A549 (cell line): Measurements from ENCODE around the gene ST3GAL5. TPM values are rescaled to one million over a fixed set of nuclear protein-coding genes. Genes with fewer than 3 reads are reported as not detected.
A peak's percentile ranks its signal among the peaks of the same experiment; 100 is the strongest.

Experiments used
- ATAC-seq, 2 experiments: fragments of 200-7000 bp in 1 of 2; fragments of >200 bp in 1 of 2; cut with Nextera tagmentation in 1 of 2; cut with Tn5 transposase in 1 of 2; 3 replicates each; pipeline versions ENCODE4 v1.8.0 to v1.9.1; 2018 to 2020; ENCODE audit warnings: mild to moderate bottlenecking in 1 of 2, moderate library complexity in 1 of 2
- CTCF ChIA-PET: fragments of 300-600 bp; sonication (Branson Sonifier 250); formaldehyde crosslinking; extraction: SDS; loops from one replicate; lab custom pipeline; 2021; ENCODE audit warnings: antibody characterized with exemption, inconsistent platforms; lab: Yijun Ruan, JAX
- POLR2A ChIA-PET: fragments of 350-600 bp; formaldehyde crosslinking; extraction: SDS; loops from one replicate; lab custom pipeline; 2021; ENCODE audit warnings: antibody characterized with exemption, inconsistent platforms; lab: Yijun Ruan, JAX
- DNase-seq, 2 experiments: peaks; one replicate each; pipeline versions ENCODE4 v3.0.0 to v3.0.0-alpha.2; 2011 to 2016; ENCODE audit warnings: low read depth in 1 of 2, low spot score in 1 of 2
- FAIRE-seq: peaks from 2 replicates; lab custom pipeline; 2011; peaks lifted over from hg19 to GRCh38; lab: Jason Lieb, UNC
- H3K27ac ChIP-seq, 2 experiments: fragments of >200 bp; sonication (Bioruptor Twin); formaldehyde crosslinking; 3 replicates each; pipeline ENCODE4 v1.5.1; 2016 to 2017
- H3K4me1 ChIP-seq: fragments of >200 bp; sonication (Bioruptor Twin); formaldehyde crosslinking; 3 replicates; pipeline ENCODE4 v1.6.1; 2016
- H3K4me2 ChIP-seq: fragments of >200 bp; sonication (Bioruptor Twin); formaldehyde crosslinking; 3 replicates; pipeline ENCODE4 v1.6.1; 2016
- H3K4me3 ChIP-seq: fragments of >200 bp; sonication (Bioruptor Twin); formaldehyde crosslinking; 3 replicates; pipeline ENCODE4 v1.5.1; 2016
- H3K9me3 ChIP-seq: fragments of >200 bp; sonication (Bioruptor Twin); formaldehyde crosslinking; 3 replicates; pipeline ENCODE4 v1.6.1; 2016
- BCL3 ChIP-seq: fragments of >200 bp; sonication (Bioruptor Twin); formaldehyde crosslinking; IDR thresholded peaks from 3 replicates; pipeline ENCODE4 v1.6.1; 2016
- CHD4 ChIP-seq: fragments of 200-600 bp; sonication (generic); IDR thresholded peaks from 2 replicates; pipeline ENCODE4 v1.6.1; 2016; ENCODE audit warnings: antibody characterized with exemption, mild to moderate bottlenecking, borderline replicate concordance
- E2F6 ChIP-seq: IDR thresholded peaks from 2 replicates; pipeline ENCODE4 v1.6.1; 2012; ENCODE audit warnings: low read depth, borderline replicate concordance
- EP300 ChIP-seq, 2 experiments: fragments of >200 bp; sonication (Bioruptor Twin); formaldehyde crosslinking; IDR thresholded peaks; 2 replicates in 1 of 2; 3 replicates in 1 of 2; pipeline ENCODE4 v1.6.1; 2016 to 2017
- ESRRA ChIP-seq: fragments of 150-350 bp; IDR thresholded peaks from 2 replicates; pipeline ENCODE4 v1.6.1; 2014; ENCODE audit warnings: mild to moderate bottlenecking, low read length, borderline replicate concordance
- FOSB ChIP-seq: fragments of 250-450 bp; sonication (Bioruptor Pico); IDR thresholded peaks from 2 replicates; pipeline ENCODE4 v1.5.0; 2020; ENCODE audit warnings: mild to moderate bottlenecking, moderate library complexity
- FOXS1 ChIP-seq: fragments of 250-450 bp; sonication (Bioruptor Pico); IDR thresholded peaks from 2 replicates; pipeline ENCODE4 v1.5.0; 2020; ENCODE audit warnings: mild to moderate bottlenecking, moderate library complexity
- GATA3 ChIP-seq: IDR thresholded peaks from 2 replicates; pipeline ENCODE4 v1.6.1; 2012; ENCODE audit warnings: borderline replicate concordance
- HES2 ChIP-seq: fragments of >200 bp; sonication (Bioruptor Twin); formaldehyde crosslinking; IDR thresholded peaks from 2 replicates; pipeline ENCODE4 v1.6.1; 2016
- JUN ChIP-seq, 2 experiments: fragments of >200 bp; sonication (Bioruptor Twin); formaldehyde crosslinking; IDR thresholded peaks; 2 replicates in 1 of 2; 3 replicates in 1 of 2; pipeline ENCODE4 v1.6.1; 2016 to 2017
- JUNB ChIP-seq: fragments of >200 bp; sonication (Bioruptor Twin); formaldehyde crosslinking; IDR thresholded peaks from 2 replicates; pipeline ENCODE4 v1.6.1; 2016
- KDM1A ChIP-seq: fragments of 200-600 bp; sonication (generic); IDR thresholded peaks from 2 replicates; pipeline ENCODE4 v1.6.1; 2016; ENCODE audit warnings: low read depth, mild to moderate bottlenecking
- MAZ ChIP-seq: fragments of 150-350 bp; IDR thresholded peaks from 2 replicates; pipeline ENCODE4 v1.6.1; 2014; ENCODE audit warnings: antibody characterized with exemption, low read depth, low read length, borderline replicate concordance
- MYC ChIP-seq: IDR thresholded peaks from 2 replicates; pipeline ENCODE4 v1.6.1; 2012; ENCODE audit warnings: mild to moderate bottlenecking, inconsistent platforms, low read length, improper control_type of control experiment, borderline replicate concordance
- NR3C1 ChIP-seq: fragments of >200 bp; sonication (Bioruptor Twin); formaldehyde crosslinking; IDR thresholded peaks from 3 replicates; pipeline ENCODE4 v1.6.1; 2017
- PBX3 ChIP-seq: IDR thresholded peaks from 2 replicates; pipeline ENCODE4 v1.6.1; 2012
- RAD21 ChIP-seq, 2 experiments: fragments of >200 bp in 1 of 2; sonication (Bioruptor Twin) in 1 of 2; formaldehyde crosslinking in 1 of 2; IDR thresholded peaks in 1 of 2; conservative IDR thresholded peaks in 1 of 2; 2 replicates in 1 of 2; 3 replicates in 1 of 2; pipeline ENCODE4 v1.6.1; 2012 to 2018; ENCODE audit warnings: inconsistent platforms in 1 of 2
- RCOR1 ChIP-seq: fragments of 150-350 bp; IDR thresholded peaks from 2 replicates; pipeline ENCODE4 v1.6.1; 2014; ENCODE audit warnings: antibody characterized with exemption, low read length, low read depth
- SREBF2 ChIP-seq: fragments of 450-650 bp; IDR thresholded peaks from 2 replicates; pipeline ENCODE4 v1.6.1; 2014; ENCODE audit warnings: mild to moderate bottlenecking, moderate library complexity
- TP53 ChIP-seq: fragments of 250-450 bp; sonication (Bioruptor Pico); IDR thresholded peaks from 2 replicates; pipeline ENCODE4 v1.5.0; 2021; ENCODE audit warnings: mild to moderate bottlenecking, moderate library complexity
- USF2 ChIP-seq: fragments of 450-650 bp; IDR thresholded peaks from 2 replicates; pipeline ENCODE4 v1.6.1; 2014; ENCODE audit warnings: antibody characterized with exemption
- ZC3H11A ChIP-seq: fragments of 450-650 bp; IDR thresholded peaks from 2 replicates; pipeline ENCODE4 v1.6.1; 2014; ENCODE audit warnings: antibody characterized with exemption, mild to moderate bottlenecking
- ZFP36 ChIP-seq: fragments of 450-650 bp; IDR thresholded peaks from 2 replicates; pipeline ENCODE4 v1.6.1; 2014; ENCODE audit warnings: borderline replicate concordance; ENCODE audit not compliant: partially characterized antibody
- ZSCAN20 ChIP-seq: fragments of 250-450 bp; sonication (Bioruptor Pico); IDR thresholded peaks from 2 replicates; pipeline ENCODE4 v1.8.0; 2022; ENCODE audit warnings: mild to moderate bottlenecking, moderate library complexity
- WGBS: methylation state at CpG from one replicate; pipeline ENCODE4 v1.1.6; 2017; ENCODE audit errors: missing lambda C conversion rate; 5-methylcytosine and 5-hydroxymethylcytosine counted together
- polyA plus RNA-seq, 4 experiments: library from polyadenylated mRNA; depleted of rRNA in 3 of 4; stranded (reverse); fragments of >200 nt; fragmentation: RNase III in 1 of 4; extraction: RNeasy Plus Mini Kit Qiagen cat#74134 plus additional on column Dnase treatment in 1 of 4; gene quantifications; 2 replicates in 3 of 4; 3 replicates in 1 of 4; pipeline ENCODE4 v1.2.3, GENCODE V29; 2011 to 2017

The ST3GAL5 gene
- polyA plus RNA-seq, 2 of the 4 experiments (the other 2 are of a cell fraction): 36.9 to 119 TPM

- WGBS: 94% methylated on average over 3 of the region's 3 CpGs
- Histone ChIP-seq H3K4me3 (no peak overlapping the region), H3K4me1 (no peaks in the 10 kb centered on the region), H3K4me2 (no peak overlapping the region), H3K9me3 (no peaks in the 10 kb centered on the region)
- FAIRE-seq (no peak), ATAC-seq (no peak)
- POLR2A ChIA-PET: no interaction called here
- CTCF ChIA-PET: interaction anchor here (0.7 to 5.7 kb wide), 10 partner anchors 13 to 217 kb away, joined by 3 to 38 read pairs (median 5); partner anchors contain the start of gene ST3GAL5
- TF ChIP-seq E2F6 (no peak), ZC3H11A (no peak), RCOR1 (no peak), EP300 (IDR thresholded peaks at IDR 0.05) (no peak)
- TF ChIP-seq, all 56 proteins: peak for 0
- H3K27ac ChIP-seq: no peak overlapping the region
- no peak for DNase-seq
These were observed 22.6 kb downstream of the ST3GAL5 start for GRCh38 chr2:85866165-85866659.

- DNase-seq (no peak), FAIRE-seq (no peak), ATAC-seq (peak in 1 of 2 experiments; percentile 13; a peak in 1 of 6 replicates)
- Histone ChIP-seq H3K27ac (no peak overlapping the region), H3K4me3 (no peak overlapping the region), H3K4me2 (no peak overlapping the region), H3K9me3 (no peaks in the 10 kb centered on the region), H3K4me1 (no peaks in the 10 kb centered on the region)
- CTCF ChIA-PET: interaction anchor here (0.7 to 5.7 kb wide), 11 partner anchors 14 to 215 kb away, joined by 3 to 38 read pairs (median 5); partner anchors contain the start of gene ST3GAL5
- TF ChIP-seq MYC (no peak), FOSB (CRISPR knock-in tag) (no peak), KDM1A (no peak), NR3C1 (no peak), USF2 (no peak), JUNB (no peak), MAZ (no peak)
- 93% methylated on average over 6 of the region's 6 CpGs for WGBS
- POLR2A ChIA-PET: no interaction called here
These were observed 23.1 kb downstream of the ST3GAL5 start for GRCh38 chr2:85865539-85866164.

GRCh38 chr2:85864654-85865053 lies 24.1 kb downstream of the ST3GAL5 start:
- CTCF ChIA-PET: interaction anchor here (0.9 to 5.7 kb wide), 8 partner anchors 9 to 216 kb away, joined by 3 to 38 read pairs (median 10); partner anchors contain the start of gene ST3GAL5
- FAIRE-seq: no peak
- ATAC-seq: peak in 1 of 2 experiments; percentile 35; a peak in 2 of 6 replicates
- no peaks in the 10 kb centered on the region for H3K9me3 ChIP-seq
- no peak overlapping the region for H3K4me3 ChIP-seq
- no peaks in the 10 kb centered on the region for H3K4me1 ChIP-seq
- no peak overlapping the region for H3K4me2 ChIP-seq
- TF ChIP-seq ZSCAN20 (CRISPR knock-in tag) (no peak), RAD21 (conservative IDR thresholded peaks at IDR 0.05 in 1 of 2, IDR thresholded peaks at IDR 0.05 in 1 of 2) (no peak), ESRRA (no peak), FOXS1 (CRISPR knock-in tag) (no peak), SREBF2 (no peak), GATA3 (no peak), CHD4 (no peak), BCL3 (no peak), JUN (IDR thresholded peaks at IDR 0.05) (no peak), ZFP36 (no peak), PBX3 (no peak), E2F6 (no peak), ZC3H11A (no peak), HES2 (no peak), TP53 (CRISPR knock-in tag) (no peak)
- H3K27ac ChIP-seq: no peak overlapping the region
- POLR2A ChIA-PET: no interaction called here
- DNase-seq: no peak
- 92% methylated on average over 2 of the region's 2 CpGs for WGBS
